Activated naive CD4-positive, alpha-beta T cell treated with Interleukin-2 at 50 U/mL for 16 hours (primary cell): ENCODE data around the gene TM2D1.
"Not testable (repeated sequence)": the region's sequence is repeated elsewhere in the genome, so short reads cannot be mapped to it uniquely, and the experiment has no call there.

Experiments
- DNase-seq: peaks from one replicate; pipeline ENCODE4 v3.0.0-alpha.2; 2020

Gene TM2D1

GRCh38 chr1:61724813-61725694 is at the start of gene TM2D1:
TM2D1 (minus strand) TSS chr1:61725141; CDS start chr1:61725120, 21 bp downstream.
- peak; percentile 90 for DNase-seq

GRCh38 chr1:61770131-61770530 is 45.2 kb upstream of the TM2D1 start:
- no peak for DNase-seq

- no peak for DNase-seq
These were observed 33.0 kb upstream of the TM2D1 start for GRCh38 chr1:61757950-61758349.

GRCh38 chr1:61756773-61757172 is 31.8 kb upstream of the TM2D1 start:
- DNase-seq = no peak

GRCh38 chr1:61754545-61754944 is 29.6 kb upstream of the TM2D1 start:
- no peak for DNase-seq

- no peak for DNase-seq
These were observed 29.1 kb upstream of the TM2D1 start for GRCh38 chr1:61753998-61754508.

- no peak for DNase-seq
These were observed 28.0 kb upstream of the TM2D1 start for GRCh38 chr1:61752921-61753389.

- DNase-seq = no peak
These were observed 24.6 kb upstream of the TM2D1 start for GRCh38 chr1:61749574-61749973.

GRCh38 chr1:61748566-61748965 is 23.6 kb upstream of the TM2D1 start:
- no peak for DNase-seq

GRCh38 chr1:61746813-61747212 is 21.9 kb upstream of the TM2D1 start:
- DNase-seq = no peak

- DNase-seq = no peak
These were observed 19.0 kb upstream of the TM2D1 start for GRCh38 chr1:61743716-61744580.

- DNase-seq = no peak
These were observed 18.4 kb upstream of the TM2D1 start for GRCh38 chr1:61743431-61743705.

- DNase-seq = no peak
These were observed 17.9 kb upstream of the TM2D1 start for GRCh38 chr1:61742620-61743430.

GRCh38 chr1:61741711-61742619 is 17.0 kb upstream of the TM2D1 start, which contains the start of gene PATJ:
PATJ (plus strand) TSS chr1:61742480; CDS start chr1:61762893, 20,413 bp downstream.
- peak; percentile 68 for DNase-seq

GRCh38 chr1:61740751-61741700 is 16.1 kb upstream of the TM2D1 start:
- no peak for DNase-seq

- DNase-seq = no peak
These were observed 7.8 kb upstream of the TM2D1 start for GRCh38 chr1:61732726-61733125.

GRCh38 chr1:61730679-61731078 is 5.7 kb upstream of the TM2D1 start:
- not testable (repeated sequence) for DNase-seq

GRCh38 chr1:61727544-61727943 is 2.6 kb upstream of the TM2D1 start:
- DNase-seq = no peak

GRCh38 chr1:61724506-61724812 is 482 bp downstream of the TM2D1 start:
- no peak for DNase-seq

- not testable (repeated sequence) for DNase-seq
These were observed 5.8 kb downstream of the TM2D1 start for GRCh38 chr1:61718996-61719663.
